Measurements from ENCODE around the gene PIWIL4. TPM values are rescaled to one million over a fixed set of nuclear protein-coding genes. Genes with fewer than 3 reads are reported as not detected.
A peak's percentile ranks its signal among the peaks of the same experiment; 100 is the strongest.

The PIWIL4 gene
- polyA plus RNA-seq, result 0.28 TPM

GRCh38 chr11:94567181-94567670 is at the start of gene PIWIL4:
Gene PIWIL4 (plus strand): TSS chr11:94567368. CDS start chr11:94567519, 151 bp downstream.
- H3K9me3 Mint-ChIP-seq, result peaks cover 0 to 2% (median 0%) of the 10 kb centered on the region in 3 donors
- peak within 1 kb of the TSS in 1 of 4 donors; percentile 23 for H3K4me3 Mint-ChIP-seq
- no peaks in the 10 kb centered on the region for H3K27me3 Mint-ChIP-seq
- no peak within 1 kb of the TSS for H3K27ac Mint-ChIP-seq
- H3K4me1 Mint-ChIP-seq, result no peaks in the 10 kb centered on the region
- H3K36me3 Mint-ChIP-seq, result no peaks in the 10 kb centered on the region

GRCh38 chr11:94518300-94518699 is 48.9 kb upstream of the PIWIL4 start:
- Mint-ChIP-seq H3K27ac (no peak overlapping the region), H3K27me3 (peaks cover 11% of the 10 kb centered on the region), H3K4me1 (no peaks in the 10 kb centered on the region), H3K9me3 (no peaks in the 10 kb centered on the region), H3K4me3 (no peak overlapping the region), H3K36me3 (no peaks in the 10 kb centered on the region)

- Mint-ChIP-seq H3K4me3 (no peak overlapping the region), H3K27me3 (peaks cover 14% of the 10 kb centered on the region), H3K9me3 (no peaks in the 10 kb centered on the region), H3K27ac (no peak overlapping the region), H3K36me3 (no peaks in the 10 kb centered on the region), H3K4me1 (no peaks in the 10 kb centered on the region)
These were observed 47.6 kb upstream of the PIWIL4 start for GRCh38 chr11:94519478-94520084.

GRCh38 chr11:94521684-94522083 is 45.5 kb upstream of the PIWIL4 start:
- Mint-ChIP-seq H3K27me3 (peaks cover 4% of the 10 kb centered on the region), H3K27ac (no peak overlapping the region)

GRCh38 chr11:94524341-94524740 is 42.8 kb upstream of the PIWIL4 start:
- no peaks in the 10 kb centered on the region for H3K4me1 Mint-ChIP-seq
- no peak overlapping the region for H3K27ac Mint-ChIP-seq
- no peak overlapping the region for H3K4me3 Mint-ChIP-seq
- no peaks in the 10 kb centered on the region for H3K36me3 Mint-ChIP-seq
- H3K9me3 Mint-ChIP-seq, result no peaks in the 10 kb centered on the region
- H3K27me3 Mint-ChIP-seq, result peaks cover 7% of the 10 kb centered on the region

More at GRCh38 chr11:94521684-94522083, 45.5 kb upstream of the PIWIL4 start:
- Mint-ChIP-seq H3K4me3 (no peak overlapping the region), H3K4me1 (no peaks in the 10 kb centered on the region), H3K9me3 (no peaks in the 10 kb centered on the region), H3K36me3 (no peaks in the 10 kb centered on the region)

- Mint-ChIP-seq H3K4me3 (no peak overlapping the region), H3K27ac (no peak overlapping the region), H3K36me3 (no peaks in the 10 kb centered on the region), H3K4me1 (no peaks in the 10 kb centered on the region), H3K9me3 (no peaks in the 10 kb centered on the region), H3K27me3 (peaks cover 10% of the 10 kb centered on the region)
These were observed 41.4 kb upstream of the PIWIL4 start for GRCh38 chr11:94525546-94526324.

GRCh38 chr11:94526645-94527438 is 40.3 kb upstream of the PIWIL4 start:
- no peaks in the 10 kb centered on the region for H3K9me3 Mint-ChIP-seq
- H3K4me1 Mint-ChIP-seq, result no peaks in the 10 kb centered on the region
- H3K36me3 Mint-ChIP-seq, result no peaks in the 10 kb centered on the region
- H3K27ac Mint-ChIP-seq, result no peak overlapping the region
- no peak overlapping the region for H3K4me3 Mint-ChIP-seq
- peaks cover 10% of the 10 kb centered on the region for H3K27me3 Mint-ChIP-seq

GRCh38 chr11:94528551-94528950 is 38.6 kb upstream of the PIWIL4 start:
- Mint-ChIP-seq H3K9me3 (no peaks in the 10 kb centered on the region), H3K27me3 (peaks cover 12% of the 10 kb centered on the region), H3K36me3 (no peaks in the 10 kb centered on the region), H3K4me3 (no peak overlapping the region), H3K27ac (no peak overlapping the region), H3K4me1 (no peaks in the 10 kb centered on the region)

- Mint-ChIP-seq H3K36me3 (no peaks in the 10 kb centered on the region), H3K4me1 (no peaks in the 10 kb centered on the region), H3K27me3 (peaks cover 17% of the 10 kb centered on the region), H3K27ac (no peak overlapping the region), H3K9me3 (no peaks in the 10 kb centered on the region), H3K4me3 (no peak overlapping the region)
These were observed 35.0 kb upstream of the PIWIL4 start for GRCh38 chr11:94532211-94532610.

GRCh38 chr11:94533206-94533605 is 34.0 kb upstream of the PIWIL4 start:
- Mint-ChIP-seq H3K9me3 (no peaks in the 10 kb centered on the region), H3K27me3 (peaks cover 16% of the 10 kb centered on the region), H3K4me1 (no peaks in the 10 kb centered on the region), H3K4me3 (no peak overlapping the region), H3K36me3 (no peaks in the 10 kb centered on the region), H3K27ac (no peak overlapping the region)

GRCh38 chr11:94533696-94534630 is 33.2 kb upstream of the PIWIL4 start:
- H3K4me1 Mint-ChIP-seq, result no peaks in the 10 kb centered on the region
- H3K27me3 Mint-ChIP-seq, result peaks cover 15% of the 10 kb centered on the region
- H3K9me3 Mint-ChIP-seq, result no peaks in the 10 kb centered on the region
- no peak overlapping the region for H3K4me3 Mint-ChIP-seq
- H3K36me3 Mint-ChIP-seq, result no peaks in the 10 kb centered on the region
- no peak overlapping the region for H3K27ac Mint-ChIP-seq

- Mint-ChIP-seq H3K36me3 (no peaks in the 10 kb centered on the region), H3K27ac (no peak overlapping the region), H3K4me3 (no peak overlapping the region), H3K27me3 (peaks cover 12% of the 10 kb centered on the region), H3K4me1 (no peaks in the 10 kb centered on the region), H3K9me3 (no peaks in the 10 kb centered on the region)
These were observed 30.8 kb upstream of the PIWIL4 start for GRCh38 chr11:94536386-94536785.

GRCh38 chr11:94537031-94537600 is 30.1 kb upstream of the PIWIL4 start:
- Mint-ChIP-seq H3K27ac (no peak overlapping the region), H3K4me3 (no peak overlapping the region), H3K4me1 (no peaks in the 10 kb centered on the region), H3K9me3 (no peaks in the 10 kb centered on the region), H3K27me3 (peaks cover 12% of the 10 kb centered on the region), H3K36me3 (no peaks in the 10 kb centered on the region)

- no peak overlapping the region for H3K4me3 Mint-ChIP-seq
- no peaks in the 10 kb centered on the region for H3K36me3 Mint-ChIP-seq
- H3K4me1 Mint-ChIP-seq, result peaks cover 6 to 13% (median 8%) of the 10 kb centered on the region in 3 donors
- no peak overlapping the region for H3K27ac Mint-ChIP-seq
- peaks cover 6% of the 10 kb centered on the region for H3K27me3 Mint-ChIP-seq
- no peaks in the 10 kb centered on the region for H3K9me3 Mint-ChIP-seq
These were observed 27.7 kb upstream of the PIWIL4 start for GRCh38 chr11:94539420-94539819.
